ENCODE data around the gene MAP2.
A peak's percentile ranks its signal among the peaks of the same experiment; 100 is the strongest.

The MAP2 gene

DNA sequence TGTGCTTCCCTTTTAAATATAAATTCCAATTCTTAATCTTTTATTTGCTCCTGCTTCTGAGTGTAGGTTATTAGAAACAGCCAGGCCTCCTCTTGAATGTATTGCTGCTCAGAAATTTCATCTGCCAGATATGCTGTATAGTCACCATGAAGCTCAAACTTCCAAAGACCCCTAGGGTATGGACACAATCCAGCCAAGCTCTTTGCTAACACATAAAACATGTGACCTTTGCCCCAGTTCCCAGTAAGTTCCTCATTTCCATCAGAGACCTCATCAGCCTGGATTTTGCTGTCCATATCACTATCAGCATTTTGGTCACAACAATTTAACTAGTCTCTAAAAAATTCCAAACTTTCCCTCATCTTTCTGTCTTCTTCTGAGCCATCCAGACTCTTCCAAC is 75.2 kb downstream of the MAP2 start:
- ChIA-PET POLR2A (ENCODE audit: low non-redundant PET) (no interaction called here), CTCF (no interaction called here)
- no peak for DNase-seq (ENCODE audit: low spot score)
- TF ChIP-seq, protein P1, sequence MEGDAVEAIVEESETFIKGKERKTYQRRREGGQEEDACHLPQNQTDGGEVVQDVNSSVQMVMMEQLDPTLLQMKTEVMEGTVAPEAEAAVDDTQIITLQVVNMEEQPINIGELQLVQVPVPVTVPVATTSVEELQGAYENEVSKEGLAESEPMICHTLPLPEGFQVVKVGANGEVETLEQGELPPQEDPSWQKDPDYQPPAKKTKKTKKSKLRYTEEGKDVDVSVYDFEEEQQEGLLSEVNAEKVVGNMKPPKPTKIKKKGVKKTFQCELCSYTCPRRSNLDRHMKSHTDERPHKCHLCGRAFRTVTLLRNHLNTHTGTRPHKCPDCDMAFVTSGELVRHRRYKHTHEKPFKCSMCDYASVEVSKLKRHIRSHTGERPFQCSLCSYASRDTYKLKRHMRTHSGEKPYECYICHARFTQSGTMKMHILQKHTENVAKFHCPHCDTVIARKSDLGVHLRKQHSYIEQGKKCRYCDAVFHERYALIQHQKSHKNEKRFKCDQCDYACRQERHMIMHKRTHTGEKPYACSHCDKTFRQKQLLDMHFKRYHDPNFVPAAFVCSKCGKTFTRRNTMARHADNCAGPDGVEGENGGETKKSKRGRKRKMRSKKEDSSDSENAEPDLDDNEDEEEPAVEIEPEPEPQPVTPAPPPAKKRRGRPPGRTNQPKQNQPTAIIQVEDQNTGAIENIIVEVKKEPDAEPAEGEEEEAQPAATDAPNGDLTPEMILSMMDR (conservative IDR thresholded peaks at IDR 0.05; ENCODE audit: low read depth) = no peak
- no peak overlapping the region for H3K27ac ChIP-seq

DNA sequence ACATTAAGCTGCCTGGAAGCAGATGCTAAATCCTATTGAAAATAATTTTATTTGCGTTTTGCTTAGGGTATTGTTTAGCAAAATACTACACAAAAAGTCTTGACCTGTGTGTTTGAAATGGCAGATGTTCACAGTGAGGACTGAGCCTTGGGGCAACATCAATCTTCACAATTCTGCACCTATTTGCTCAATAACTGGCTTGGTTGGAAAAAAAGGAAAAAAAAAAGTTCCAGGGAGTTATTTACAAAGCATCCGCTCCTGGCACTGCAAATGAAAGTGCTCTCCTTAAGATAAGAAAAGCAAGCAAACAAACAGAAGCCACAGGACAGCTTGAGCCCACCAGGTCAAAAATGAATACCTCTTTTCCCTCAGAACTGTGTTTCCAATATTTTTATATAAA is 77.7 kb downstream of the MAP2 start:
- POLR2A ChIA-PET (ENCODE audit: low non-redundant PET) = no interaction called here
- CTCF ChIA-PET = no interaction called here
- TF ChIP-seq, protein P1 (conservative IDR thresholded peaks at IDR 0.05; ENCODE audit: low read depth) = no peak
- no peak overlapping the region for H3K27ac ChIP-seq
- DNase-seq (ENCODE audit: low spot score) = no peak

- POLR2A ChIA-PET (ENCODE audit: low non-redundant PET) = no interaction called here
- no peak for DNase-seq (ENCODE audit: low spot score)
- H3K27ac ChIP-seq = no peak overlapping the region
- TF ChIP-seq, protein P1 (conservative IDR thresholded peaks at IDR 0.05; ENCODE audit: low read depth) = no peak
- CTCF ChIA-PET = interaction anchor here (0.7 to 0.8 kb wide), 2 partner anchors 633 to 1829 kb away, joined by 3 to 4 read pairs; no protein-coding TSS in a partner anchor
These were observed 81.6 kb downstream of the MAP2 start for GRCh38 chr2:209505410-209505809.

GRCh38 chr2:209508255-209508654 is 84.4 kb downstream of the MAP2 start:
- CTCF ChIA-PET = no interaction called here

GRCh38 chr2:209511637-209512036 is 87.8 kb downstream of the MAP2 start:
- TF ChIP-seq, protein P1 (conservative IDR thresholded peaks at IDR 0.05; ENCODE audit: low read depth) = no peak
- ChIA-PET CTCF (no interaction called here), POLR2A (ENCODE audit: low non-redundant PET) (no interaction called here)
- no peak overlapping the region for H3K27ac ChIP-seq
- peak; percentile 4 for DNase-seq (ENCODE audit: low spot score)

More at GRCh38 chr2:209508255-209508654, 84.4 kb downstream of the MAP2 start:
- TF ChIP-seq, protein P1 (conservative IDR thresholded peaks at IDR 0.05; ENCODE audit: low read depth) = no peak
- no peak for DNase-seq (ENCODE audit: low spot score)
- H3K27ac ChIP-seq = no peak overlapping the region
- POLR2A ChIA-PET (ENCODE audit: low non-redundant PET) = no interaction called here

DNA sequence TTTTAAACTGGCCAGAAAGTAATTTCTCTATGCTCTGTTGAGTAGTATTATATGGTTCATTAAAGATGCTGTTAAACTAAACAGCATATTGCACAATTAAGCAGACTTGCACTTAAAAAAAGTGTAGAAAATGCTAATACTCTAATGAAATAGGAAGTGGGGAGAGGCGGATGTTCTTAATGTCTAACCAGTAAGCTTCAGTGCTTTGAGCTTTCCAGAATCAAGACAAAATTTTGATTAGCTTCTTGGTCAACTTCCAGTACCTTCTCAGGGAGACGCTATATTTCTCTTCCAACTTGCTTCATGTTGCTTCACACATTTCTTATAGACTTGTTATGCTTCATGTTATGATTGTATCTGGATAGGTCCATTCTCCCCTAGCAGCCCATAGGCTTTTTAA is 89.1 kb downstream of the MAP2 start:
- POLR2A ChIA-PET (ENCODE audit: low non-redundant PET) = no interaction called here
- H3K27ac ChIP-seq = no peak overlapping the region
- TF ChIP-seq, protein P1 (conservative IDR thresholded peaks at IDR 0.05; ENCODE audit: low read depth) = no peak
- CTCF ChIA-PET = interaction anchor here (0.6 kb wide), 1 partner anchor 16 kb away, joined by 3 read pairs; no protein-coding TSS in a partner anchor
- DNase-seq (ENCODE audit: low spot score) = no peak

DNA sequence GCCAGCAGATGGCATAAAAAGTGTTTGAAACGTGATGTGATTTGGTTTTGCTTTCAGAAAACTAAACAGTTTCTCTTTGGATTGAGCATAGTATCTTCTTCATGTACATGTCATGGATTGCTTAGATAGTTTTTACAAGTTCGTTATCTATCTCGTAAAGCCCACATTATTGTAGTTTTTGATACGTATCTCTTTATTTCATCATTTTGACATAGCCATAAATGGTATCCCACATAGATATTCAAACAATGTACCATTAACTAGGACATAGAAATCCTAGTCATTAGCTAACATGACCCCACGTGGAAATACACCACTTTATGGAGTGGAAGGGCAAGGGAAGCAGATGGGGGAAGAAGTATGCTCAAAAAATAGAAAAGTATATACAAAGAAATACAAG is 93.6 kb downstream of the MAP2 start:
- ChIA-PET POLR2A (ENCODE audit: low non-redundant PET) (no interaction called here), CTCF (no interaction called here)
- DNase-seq (ENCODE audit: low spot score) = no peak
- TF ChIP-seq, protein P1 (conservative IDR thresholded peaks at IDR 0.05; ENCODE audit: low read depth) = no peak
- no peak overlapping the region for H3K27ac ChIP-seq

Measured in RWPE1 (cell line).